K562 (cell line): ENCODE results near the gene TAF1D.

Experiments
- CHD2 ChIP-seq: IDR thresholded peaks from 2 replicates; pipeline ENCODE4 v1.6.1; 2011; ENCODE audit warnings: low read depth, low read length
- EGR1 ChIP-seq: fragments of 450-650 bp; conservative IDR thresholded peaks from 2 replicates; pipeline ENCODE4 v1.6.1; 2017; ENCODE audit warnings: mild to moderate bottlenecking
- ESRRA ChIP-seq: fragments of 450-650 bp; IDR thresholded peaks from 2 replicates; pipeline ENCODE4 v1.6.1; 2014; ENCODE audit warnings: low read depth, mild to moderate bottlenecking, moderate library complexity, borderline replicate concordance
- HDGF ChIP-seq: fragments of 450-650 bp; IDR thresholded peaks from 2 replicates; pipeline ENCODE4 v1.6.1; 2016
- IRF2 ChIP-seq: sonication (generic); formaldehyde crosslinking; IDR thresholded peaks from 2 replicates; pipeline ENCODE4 v1.8.1; 2022; ENCODE audit warnings: mild to moderate bottlenecking, missing genetic modification reagents
- PHB ChIP-seq: fragments of 250-450 bp; sonication (Bioruptor Pico); IDR thresholded peaks from 2 replicates; pipeline ENCODE4 v1.5.0; 2021
- POLR2A ChIP-seq: fragments of 450-650 bp; conservative IDR thresholded peaks from 2 replicates; pipeline ENCODE4 v1.6.1; 2016
- RBBP5 ChIP-seq: fragments of 200-600 bp; sonication (generic); IDR thresholded peaks from 2 replicates; pipeline ENCODE4 v1.6.1; 2012; ENCODE audit warnings: borderline replicate concordance, mild to moderate bottlenecking, low read length, control low read depth, inconsistent platforms; ENCODE audit not compliant: insufficient read depth, poor library complexity, severe bottlenecking
- SIN3A ChIP-seq, 2 experiments: fragments of 150-350 bp in 1 of 2; IDR thresholded peaks; 2 replicates each; pipeline ENCODE4 v1.6.1; 2011 to 2016; ENCODE audit warnings: borderline replicate concordance in 2 of 2, low read depth in 2 of 2, low read length in 2 of 2, mild to moderate bottlenecking in 2 of 2, moderate library complexity in 2 of 2; ENCODE audit not compliant: control insufficient read depth in 1 of 2
- SMC3 ChIP-seq: conservative IDR thresholded peaks from 2 replicates; pipeline ENCODE4 v1.6.1; 2011; ENCODE audit warnings: low read depth, low read length, improper control_type of control experiment; ENCODE audit not compliant: insufficient read depth
- YBX1 ChIP-seq: fragments of 450-650 bp; IDR thresholded peaks from 2 replicates; pipeline ENCODE4 v1.7.1; 2016; ENCODE audit warnings: mild to moderate bottlenecking
- ZNF354B ChIP-seq: fragments of 250-450 bp; sonication (Bioruptor Pico); IDR thresholded peaks from 2 replicates; pipeline ENCODE4 v1.4.0; 2020
- TF ChIP-seq, protein P1 (sequence below): sonication (generic); formaldehyde crosslinking; IDR thresholded peaks from 2 replicates; pipeline ENCODE4 v1.9.0; 2022; ENCODE audit warnings: mild to moderate bottlenecking, missing genetic modification reagents

DNA sequence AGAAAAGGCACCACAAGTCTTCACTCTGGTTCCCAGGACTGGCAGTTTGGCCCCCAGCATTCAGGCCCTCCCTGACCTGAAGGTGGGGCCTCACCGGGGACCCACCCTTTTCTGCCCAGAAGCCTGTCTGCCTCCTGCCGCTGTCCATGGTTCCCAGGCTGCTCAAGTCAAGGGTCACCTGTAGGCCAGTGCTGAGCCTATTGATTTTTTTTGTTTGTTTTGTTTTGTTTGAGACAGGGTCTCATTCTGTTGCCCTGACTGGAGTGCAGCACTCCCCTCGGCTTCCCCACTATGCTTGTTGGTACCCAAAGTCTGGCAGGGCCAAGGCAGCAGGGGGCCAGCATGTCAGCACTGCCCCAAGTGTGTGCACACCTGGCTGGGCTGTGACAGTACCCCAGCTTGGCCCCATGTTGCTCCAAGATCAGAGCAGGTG is 31.8 kb upstream of the TAF1D start:
- TF ChIP-seq PHB, result no peak
- TF ChIP-seq HDGF, result no peak
- TF ChIP-seq SMC3, result no peak
- TF ChIP-seq EGR1, result no peak
- no peak for TF ChIP-seq POLR2A
- TF ChIP-seq IRF2 (CRISPR knock-in tag), result no peak
- TF ChIP-seq ZNF354B (CRISPR knock-in tag), result no peak
- TF ChIP-seq, protein P1, sequence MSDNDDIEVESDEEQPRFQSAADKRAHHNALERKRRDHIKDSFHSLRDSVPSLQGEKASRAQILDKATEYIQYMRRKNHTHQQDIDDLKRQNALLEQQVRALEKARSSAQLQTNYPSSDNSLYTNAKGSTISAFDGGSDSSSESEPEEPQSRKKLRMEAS, result no peak
- TF ChIP-seq ESRRA, result no peak
- no peak for TF ChIP-seq YBX1
- no peak for TF ChIP-seq RBBP5
- no peak for TF ChIP-seq CHD2
- no peak for TF ChIP-seq SIN3A (IDR thresholded peaks at IDR 0.05; ENCODE audit: borderline replicate concordance in 2 of 2, control insufficient read depth in 1 of 2, low read depth in 2 of 2, low read length in 2 of 2)
